Right cardiac atrium (tissue), 5 donors: ENCODE results near the gene APOC4. TPM values are rescaled to one million over a fixed set of nuclear protein-coding genes. Genes with fewer than 3 reads are reported as not detected.

ENCODE experiments used
- polyA plus RNA-seq: library from polyadenylated mRNA; stranded (reverse); fragments of 200-250 nt; gene quantifications from one replicate; pipeline ENCODE4 v1.2.3, GENCODE V29; 2013
- total RNA-seq, 4 donors: library from RNA; stranded (reverse); fragmentation: NEBNext Ultra II Directional; extraction: Animal tissue kit (Norgen Biotek cat#: 25700); gene quantifications; one replicate each; pipeline ENCODE4 v1.2.1, GENCODE V29; 2021
- donor health status: healthy with polysubstance abuse.
- donor health status: DM: no; HTN: yes; CAD: no.
- donor health status: DM: no; HTN: no; CAD: no.
- donor health status: DM: no; HTN: yes; CAD: no; lungs with severe emphysema.
- donor health status: DM: yes; HTN: yes; CAD: no.

APOC4 gene
- total and polyA plus RNA-seq, 5 donors, result not detected

Other genes starting within 250 kb of the APOC4 start
- gene CEACAM16, start 243.1 kb upstream of the APOC4 start, total RNA-seq, result not detected
- gene CEACAM16, start 243.1 kb upstream of the APOC4 start, polyA plus RNA-seq, result not detected
- gene BCL3, start 193.5 kb upstream of the APOC4 start, total RNA-seq, result 10 to 100 TPM; 14.9 to 39.4 (median 17.9) TPM
- 25.8 TPM for gene BCL3, start 193.5 kb upstream of the APOC4 start, polyA plus RNA-seq
- gene CBLC, start 164.3 kb upstream of the APOC4 start, total RNA-seq, result not detected
- not detected for gene CBLC, start 164.3 kb upstream of the APOC4 start, polyA plus RNA-seq
- gene BCAM, start 133.1 kb upstream of the APOC4 start, total RNA-seq, result 100 to 1,000 TPM in 1 of 4 donors, 10 to 100 TPM in 3; 69.9 to 130 (median 80.1) TPM
- gene BCAM, start 133.1 kb upstream of the APOC4 start, polyA plus RNA-seq, result 107 TPM
- 100 to 1,000 TPM in 1 of 4 donors, 10 to 100 TPM in 3; 47.8 to 106 (median 57.5) TPM for gene NECTIN2, start 95.9 kb upstream of the APOC4 start, total RNA-seq
- gene NECTIN2, start 95.9 kb upstream of the APOC4 start, polyA plus RNA-seq, result 44.2 TPM
- 10 to 100 TPM; 36.7 to 51.4 (median 46.8) TPM for gene TOMM40, start 51.0 kb upstream of the APOC4 start, total RNA-seq
- gene TOMM40, start 51.0 kb upstream of the APOC4 start, polyA plus RNA-seq, result 38.5 TPM
- 10 to 100 TPM; 28.6 to 86.2 (median 82.2) TPM for gene APOE, start 36.4 kb upstream of the APOC4 start, total RNA-seq
- gene APOE, start 36.4 kb upstream of the APOC4 start, polyA plus RNA-seq, result 109 TPM
- 1 to 10 TPM; 3.1 to 10.0 (median 6.2) TPM for gene APOC1, start 27.6 kb upstream of the APOC4 start, total RNA-seq
- gene APOC1, start 27.6 kb upstream of the APOC4 start, polyA plus RNA-seq, result 15.4 TPM
- not detected for gene APOC2, start 3.8 kb downstream of the APOC4 start, total RNA-seq
- 0.68 TPM for gene APOC2, start 3.8 kb downstream of the APOC4 start, polyA plus RNA-seq
- 100 to 1,000 TPM in 2 of 4 donors, 10 to 100 TPM in 2; 81.4 to 106 (median 93.0) TPM for gene CLPTM1, start 13.1 kb downstream of the APOC4 start, total RNA-seq
- 85.7 TPM for gene CLPTM1, start 13.1 kb downstream of the APOC4 start, polyA plus RNA-seq
- 1 to 10 TPM; 2.3 to 6.5 (median 3.3) TPM for gene RELB, start 59.2 kb downstream of the APOC4 start, total RNA-seq
- gene RELB, start 59.2 kb downstream of the APOC4 start, polyA plus RNA-seq, result 2.4 TPM
- gene CLASRP, start 96.8 kb downstream of the APOC4 start, total RNA-seq, result 10 to 100 TPM; 34.3 to 36.7 (median 36.1) TPM
- 36.8 TPM for gene CLASRP, start 96.8 kb downstream of the APOC4 start, polyA plus RNA-seq
- under 1 TPM in 3 of 4 donors, not detected in 1; 0.25 to 0.35 (median 0.29) TPM for gene ZNF296, start 134.2 kb downstream of the APOC4 start, total RNA-seq
- 0.25 TPM for gene ZNF296, start 134.2 kb downstream of the APOC4 start, polyA plus RNA-seq
- 10 to 100 TPM; 10.9 to 15.0 (median 12.8) TPM for gene GEMIN7, start 137.0 kb downstream of the APOC4 start, total RNA-seq
- 27.9 TPM for gene GEMIN7, start 137.0 kb downstream of the APOC4 start, polyA plus RNA-seq
- 10 to 100 TPM; 16.5 to 24.9 (median 18.9) TPM for gene PPP1R37, start 150.9 kb downstream of the APOC4 start, total RNA-seq
- gene PPP1R37, start 150.9 kb downstream of the APOC4 start, polyA plus RNA-seq, result 23.4 TPM
- under 1 TPM in 1 of 4 donors, not detected in 3; 0.06 TPM for gene NKPD1, start 218.7 kb downstream of the APOC4 start, total RNA-seq
- gene NKPD1, start 218.7 kb downstream of the APOC4 start, polyA plus RNA-seq, result 0.07 TPM
- 10 to 100 TPM; 15.2 to 19.4 (median 17.2) TPM for gene TRAPPC6A, start 236.0 kb downstream of the APOC4 start, total RNA-seq
- gene TRAPPC6A, start 236.0 kb downstream of the APOC4 start, polyA plus RNA-seq, result 26.5 TPM
- gene BLOC1S3, start 236.5 kb downstream of the APOC4 start, total RNA-seq, result 1 to 10 TPM; 3.8 to 8.2 (median 6.2) TPM
- 2.4 TPM for gene BLOC1S3, start 236.5 kb downstream of the APOC4 start, polyA plus RNA-seq